ENCODE data around the gene MSX1.

Gene MSX1

GRCh38 chr4:4853371-4853823 is 6.1 kb upstream of the MSX1 start:
- Histone ChIP-seq H3K9me3 (no peaks in the 10 kb centered on the region), H3K27ac (no peak overlapping the region), H3K27me3 (peaks cover 100% of the 10 kb centered on the region), H3K4me1 (ENCODE audit: control insufficient read depth in 1 of 2, insufficient read depth in 1 of 2, low read depth in 1 of 2, low read length in 1 of 2) (no peaks in the 10 kb centered on the region), H3K36me3 (no peaks in the 10 kb centered on the region), H3K4me3 (ENCODE audit: low read depth in 1 of 2, low read length in 1 of 2) (no peak overlapping the region)
- TF ChIP-seq CTCF (IDR thresholded peaks at IDR 0.05) = no peak

- Histone ChIP-seq H3K27me3 (peaks cover 100% of the 10 kb centered on the region), H3K9me3 (no peaks in the 10 kb centered on the region), H3K4me3 (ENCODE audit: low read depth in 1 of 2, low read length in 1 of 2) (no peak overlapping the region), H3K36me3 (no peaks in the 10 kb centered on the region), H3K4me1 (ENCODE audit: control insufficient read depth in 1 of 2, insufficient read depth in 1 of 2, low read depth in 1 of 2, low read length in 1 of 2) (no peaks in the 10 kb centered on the region), H3K27ac (no peak overlapping the region)
- no peak for TF ChIP-seq CTCF (IDR thresholded peaks at IDR 0.05)
Observed at GRCh38 chr4:4853921-4854648, 5.4 kb upstream of the MSX1 start.

- Histone ChIP-seq H3K36me3 (no peaks in the 10 kb centered on the region), H3K9me3 (no peaks in the 10 kb centered on the region), H3K4me3 (ENCODE audit: low read depth in 1 of 2, low read length in 1 of 2) (no peak overlapping the region), H3K4me1 (ENCODE audit: control insufficient read depth in 1 of 2, insufficient read depth in 1 of 2, low read depth in 1 of 2, low read length in 1 of 2) (peaks cover under 1 to 6% of the 10 kb centered on the region in 2 experiments), H3K27ac (no peak overlapping the region), H3K27me3 (peaks cover 100% of the 10 kb centered on the region)
- TF ChIP-seq CTCF (IDR thresholded peaks at IDR 0.05) = no peak
Observed at GRCh38 chr4:4854649-4855295, 4.7 kb upstream of the MSX1 start.

- peaks cover 100% of the 10 kb centered on the region for H3K27me3 ChIP-seq
Observed at GRCh38 chr4:4855301-4856070, 4.0 kb upstream of the MSX1 start.

More at GRCh38 chr4:4855301-4856070, 4.0 kb upstream of the MSX1 start:
- no peak overlapping the region for H3K4me3 ChIP-seq (ENCODE audit: low read depth in 1 of 2, low read length in 1 of 2)
- no peak for TF ChIP-seq CTCF (IDR thresholded peaks at IDR 0.05)
- no peaks in the 10 kb centered on the region for H3K9me3 ChIP-seq
- H3K4me1 ChIP-seq (ENCODE audit: control insufficient read depth in 1 of 2, insufficient read depth in 1 of 2, low read depth in 1 of 2, low read length in 1 of 2) = peaks cover 8 to 13% of the 10 kb centered on the region in 2 experiments
- no peaks in the 10 kb centered on the region for H3K36me3 ChIP-seq
- no peak overlapping the region for H3K27ac ChIP-seq

Data from neutrophil (primary cell).